HCT116 (cell line): ENCODE results near the gene MIA2. TPM values are rescaled to one million over a fixed set of nuclear protein-coding genes. Genes with fewer than 3 reads are reported as not detected.

Experiments used
- ATAC-seq: fragments of 200-7000 bp; cut with Tn5 transposase; 2 replicates; pipeline ENCODE4 v1.9.1; 2020; ENCODE audit warnings: mild to moderate bottlenecking, moderate library complexity
- BruUV-seq: library from RNA; stranded (reverse); fragments of 400-500 nt; replicated peaks from 2 replicates; lab custom pipeline; 2021; lab: Mats Ljungman, UMichigan
- CTCF ChIA-PET: fragments of 300-600 bp; sonication (Branson Sonifier 250); formaldehyde crosslinking; loops from one replicate; lab custom pipeline; 2021; ENCODE audit warnings: antibody characterized with exemption; lab: Charles Lee
- POLR2A ChIA-PET: fragments of 300-600, 350-600 bp; sonication (Branson Sonifier 250); formaldehyde crosslinking; loops from one replicate; lab custom pipeline; 2021; ENCODE audit warnings: antibody characterized with exemption; lab: Charles Lee
- RAD21 ChIA-PET, 2 experiments: fragments of 300-600 bp; sonication (Branson Sonifier 250); formaldehyde crosslinking; loops; one replicate each; lab custom pipeline; 2023; ENCODE audit warnings: low total read pairs in 2 of 2; ENCODE audit not compliant: uncharacterized antibody in 2 of 2, unreplicated experiment in 2 of 2, low non-redundant PET in 1 of 2; lab: Charles Lee
- DNase-seq: peaks from one replicate; pipeline ENCODE4 v3.0.0-alpha.2; 2010; ENCODE audit warnings: low read depth, low spot score
- H2AFZ ChIP-seq: fragments of 200-600 bp; shearing (Covaris generic), sonication (generic); 2 replicates; pipeline ENCODE4 v1.6.1; 2017; ENCODE audit warnings: low read depth, mixed run types, mixed read lengths, antibody characterized with exemption, low read length; ENCODE audit not compliant: poor library complexity, severe bottlenecking
- H3K27ac ChIP-seq: 2 replicates; pipeline ENCODE4 v1.5.1; 2012; ENCODE audit warnings: low read depth, low read length
- H3K27me3 ChIP-seq: fragments of 200-600 bp; sonication (generic); 2 replicates; pipeline ENCODE4 v1.6.1; 2016; ENCODE audit warnings: mixed run types, low read length, mixed read lengths; ENCODE audit not compliant: insufficient read depth
- H3K36me3 ChIP-seq, 2 experiments: fragments of 200-500 bp in 1 of 2; fragments of 200-600 bp in 1 of 2; sonication (Bioruptor generic) in 1 of 2; sonication (generic) in 1 of 2; 2 replicates each; pipeline versions ENCODE4 v1.5.1 to v1.6.1; 2014 to 2016; ENCODE audit warnings: low read length in 2 of 2, inconsistent platforms in 1 of 2, mixed read lengths in 1 of 2, mixed run types in 1 of 2; ENCODE audit not compliant: insufficient read depth in 2 of 2, control insufficient read depth in 1 of 2
- H3K4me1 ChIP-seq, 2 experiments: fragments of 200-600 bp in 1 of 2; sonication (generic) in 1 of 2; 2 replicates each; pipeline versions ENCODE4 v1.5.1 to v1.6.1; 2012 to 2017; ENCODE audit warnings: low read length in 2 of 2, inconsistent platforms in 1 of 2, mild to moderate bottlenecking in 1 of 2, mixed read lengths in 1 of 2, mixed run types in 1 of 2, moderate library complexity in 1 of 2; ENCODE audit not compliant: insufficient read depth in 2 of 2, control insufficient read depth in 1 of 2
- H3K4me2 ChIP-seq: fragments of 200-600 bp; sonication (generic); 2 replicates; pipeline ENCODE4 v1.6.1; 2017; ENCODE audit warnings: mixed run types, low read length, mixed read lengths
- H3K4me3 ChIP-seq, 2 experiments: fragments of 200-600 bp in 1 of 2; sonication (generic) in 1 of 2; replicated peaks in 1 of 2; 2 replicates each; pipeline ENCODE4 v1.5.1; 2011 to 2016; ENCODE audit warnings: low read length in 2 of 2, control low read depth in 1 of 2, low read depth in 1 of 2, mild to moderate bottlenecking in 1 of 2, mixed read lengths in 1 of 2, mixed run types in 1 of 2
- H3K79me2 ChIP-seq: fragments of 200-600 bp; sonication (generic); 2 replicates; pipeline ENCODE4 v1.6.1; 2017; ENCODE audit warnings: mild to moderate bottlenecking, mixed run types, low read length, moderate library complexity, mixed read lengths; ENCODE audit not compliant: insufficient read depth
- H3K9ac ChIP-seq: fragments of 200-600 bp; sonication (generic); 2 replicates; pipeline ENCODE4 v1.6.1; 2016; ENCODE audit warnings: low read length, mixed read lengths
- H3K9me2 ChIP-seq: fragments of 200-600 bp; sonication (generic), shearing (Covaris generic); 2 replicates; pipeline ENCODE4 v1.6.1; 2017; ENCODE audit warnings: mixed run types, mild to moderate bottlenecking, moderate library complexity; ENCODE audit not compliant: insufficient read depth
- H3K9me3 ChIP-seq, 2 experiments: fragments of 200-500 bp in 1 of 2; fragments of 200-600 bp in 1 of 2; sonication (Bioruptor generic) in 1 of 2; sonication (generic) in 1 of 2; 2 replicates each; pipeline ENCODE4 v1.6.1; 2014 to 2017; ENCODE audit warnings: low read length in 2 of 2, mixed read lengths in 2 of 2, inconsistent platforms in 1 of 2, low read depth in 1 of 2, mild to moderate bottlenecking in 1 of 2, mixed run types in 1 of 2, moderate library complexity in 1 of 2; ENCODE audit not compliant: control insufficient read depth in 1 of 2, insufficient read depth in 1 of 2
- H4K20me1 ChIP-seq: fragments of 200-600 bp; sonication (generic), shearing (Covaris generic); 2 replicates; pipeline ENCODE4 v1.6.1; 2017; ENCODE audit warnings: mixed run types, mild to moderate bottlenecking, moderate library complexity; ENCODE audit not compliant: insufficient read depth
- CBX3 ChIP-seq: IDR thresholded peaks from 2 replicates; pipeline ENCODE4 v1.6.1; 2012; ENCODE audit warnings: low read depth
- EGR1 ChIP-seq: IDR thresholded peaks from 2 replicates; pipeline ENCODE4 v1.6.1; 2012; ENCODE audit warnings: low read depth
- EZH2phosphoT487 ChIP-seq: fragments of 200-600 bp; IDR thresholded peaks from 2 replicates; pipeline ENCODE4 v1.6.1; 2018; ENCODE audit warnings: antibody characterized with exemption, borderline replicate concordance
- POLR2A ChIP-seq: IDR thresholded peaks from 2 replicates; pipeline ENCODE4 v1.7.0; 2011; ENCODE audit warnings: borderline replicate concordance; ENCODE audit not compliant: insufficient read depth, insufficient read length; ENCODE audit errors: extremely low read depth
- POLR2AphosphoS5 ChIP-seq: IDR thresholded peaks from 2 replicates; pipeline ENCODE4 v1.6.1; 2011; ENCODE audit warnings: mild to moderate bottlenecking, low read depth, low read length, moderate library complexity
- SRF ChIP-seq: IDR thresholded peaks from 2 replicates; pipeline ENCODE4 v1.6.1; 2012; ENCODE audit warnings: low read depth
- YY1 ChIP-seq: IDR thresholded peaks from 2 replicates; pipeline ENCODE4 v1.6.1; 2011; ENCODE audit warnings: low read length, low read depth, moderate library complexity, mild to moderate bottlenecking; ENCODE audit not compliant: insufficient replicate concordance; ENCODE audit errors: extremely low read depth
- ZBTB33 ChIP-seq: IDR thresholded peaks from 2 replicates; pipeline ENCODE4 v1.6.1; 2011; ENCODE audit warnings: mild to moderate bottlenecking, low read length, moderate library complexity; ENCODE audit not compliant: insufficient replicate concordance; ENCODE audit errors: extremely low read depth
- ZFX ChIP-seq: fragments of 450-650 bp; IDR thresholded peaks from 2 replicates; pipeline ENCODE4 v1.6.1; 2017
- intact Hi-C: fragments of 100-400 bp; cut with micrococcal nuclease; formaldehyde crosslinking; loops from 2 replicates; pipeline ENCODE4 v1.10.0; 2022
- total RNA-seq: library from RNA; stranded (reverse); gene quantifications from one replicate; pipeline ENCODE4 v1.2.1, GENCODE V29; 2021; ENCODE audit not compliant: unreplicated experiment
- TF ChIP-seq, protein P1 (sequence below): IDR thresholded peaks from 2 replicates; pipeline ENCODE4 v1.6.1; 2012

Gene MIA2
- total RNA-seq, 1 experiment from 2014 or later, result 31.1 TPM

- H3K36me3 ChIP-seq, result peaks cover 0 to 2% of the 10 kb centered on the region in 2 experiments; a peak in 2 of 4 replicates
- H3K27me3 ChIP-seq, result no peaks in the 10 kb centered on the region
- H2AFZ ChIP-seq, result no peak overlapping the region
- no peaks in the 10 kb centered on the region for H4K20me1 ChIP-seq
- TF ChIP-seq, protein P1, sequence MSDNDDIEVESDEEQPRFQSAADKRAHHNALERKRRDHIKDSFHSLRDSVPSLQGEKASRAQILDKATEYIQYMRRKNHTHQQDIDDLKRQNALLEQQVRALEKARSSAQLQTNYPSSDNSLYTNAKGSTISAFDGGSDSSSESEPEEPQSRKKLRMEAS, result no peak
- TF ChIP-seq EGR1, result no peak
- TF ChIP-seq POLR2AphosphoS5, result no peak
- TF ChIP-seq YY1, result no peak
- no peak overlapping the region for H3K9ac ChIP-seq
- H3K4me3 ChIP-seq, result no peak overlapping the region
- RAD21 ChIA-PET, result no interaction called here
- POLR2A ChIA-PET, result no interaction called here
- H3K4me2 ChIP-seq, result no peak overlapping the region
- BruUV-seq, result no TSS peak
- no peaks in the 10 kb centered on the region for H3K9me2 ChIP-seq
- H3K4me1 ChIP-seq, result peaks cover 0 to 7% of the 10 kb centered on the region in 2 experiments; a peak in 1 of 4 replicates
- H3K27ac ChIP-seq, result no peak overlapping the region
- ATAC-seq (no peak), DNase-seq (no peak)
- H3K9me3 ChIP-seq, result no peaks in the 10 kb centered on the region
- intact Hi-C loops, result no loop called here
- H3K79me2 ChIP-seq, result no peaks in the 10 kb centered on the region
- CTCF ChIA-PET, result no interaction called here
Observed at GRCh38 chr14:39396448-39396847, 162.7 kb downstream of the MIA2 start.

- Histone ChIP-seq H3K4me2 (no peak overlapping the region), H3K36me3 (peaks cover 0 to 2% of the 10 kb centered on the region in 2 experiments; a peak in 2 of 4 replicates), H3K27ac (no peak overlapping the region), H3K9me3 (no peaks in the 10 kb centered on the region), H2AFZ (no peak overlapping the region), H3K27me3 (no peaks in the 10 kb centered on the region), H3K79me2 (no peaks in the 10 kb centered on the region), H3K4me1 (peaks cover 0 to 7% of the 10 kb centered on the region in 2 experiments; a peak in 1 of 4 replicates), H3K9ac (no peak overlapping the region), H3K4me3 (no peak overlapping the region), H4K20me1 (no peaks in the 10 kb centered on the region), H3K9me2 (no peaks in the 10 kb centered on the region)
- ChIA-PET CTCF (no interaction called here), POLR2A (no interaction called here), RAD21 (no interaction called here)
- ATAC-seq (no peak), DNase-seq (no peak)
- no TSS peak for BruUV-seq
- TF ChIP-seq ZFX (no peak), SRF (no peak), POLR2A (no peak), ZBTB33 (no peak), EZH2phosphoT487 (no peak), CBX3 (no peak)
- intact Hi-C loops, result no loop called here
Observed at GRCh38 chr14:39398382-39398781, 164.7 kb downstream of the MIA2 start.
